Heart left ventricle (tissue), 16 donors: ENCODE data around the gene FXYD2. TPM values are rescaled to one million over a fixed set of nuclear protein-coding genes. Genes with fewer than 3 reads are reported as not detected.

Experiments used
- ATAC-seq, 4 donors: fragments of 200-7000 bp; cut with Tn5 transposase; one replicate each; pipeline ENCODE4 v1.9.1; 2020 to 2022; ENCODE audit warnings: moderate library complexity in 4 of 4, mild to moderate bottlenecking in 3 of 4, moderate number of reproducible peaks in 1 of 4
- DNase-seq, 5 donors: peaks; one replicate each; pipeline ENCODE4 v3.0.0-alpha.2; 2020
- H3K27ac ChIP-seq, 12 donors: fragments of 200-600 bp; sonication (generic) in 4 of 12; one replicate each; pipeline versions ENCODE4 v1.5.0 to v1.8.0; 2016 to 2022; ENCODE audit warnings: mild to moderate bottlenecking in 2 of 12
- H3K27me3 ChIP-seq, 9 donors: fragments of 200-600 bp; sonication (generic) in 2 of 9; one replicate each; pipeline versions ENCODE4 v1.5.1 to v1.8.0; 2016 to 2022; ENCODE audit warnings: mild to moderate bottlenecking in 3 of 9
- H3K36me3 ChIP-seq, 9 donors: fragments of 200-600 bp; sonication (generic) in 2 of 9; one replicate each; pipeline versions ENCODE4 v1.5.0 to v1.8.0; 2018 to 2022; ENCODE audit warnings: mild to moderate bottlenecking in 2 of 9
- H3K4me1 ChIP-seq, 12 donors: fragments of 200-600 bp; sonication (generic) in 4 of 12; one replicate each; pipeline versions ENCODE4 v1.5.0 to v1.8.0; 2016 to 2022; ENCODE audit warnings: mild to moderate bottlenecking in 3 of 12
- H3K4me3 ChIP-seq, 12 donors: fragments of 200-600 bp; sonication (generic) in 4 of 12; one replicate each; pipeline versions ENCODE4 v1.5.0 to v1.8.0; 2017 to 2022; ENCODE audit warnings: mild to moderate bottlenecking in 9 of 12, moderate library complexity in 4 of 12
- H3K9me3 ChIP-seq, 12 donors: fragments of 200-600 bp; sonication (generic) in 4 of 12; one replicate each; pipeline versions ENCODE4 v1.5.0 to v1.8.0; 2016 to 2022; ENCODE audit warnings: mild to moderate bottlenecking in 1 of 12
- CTCF ChIP-seq, 12 donors: fragments of 200-600 bp; sonication (generic) in 4 of 12; IDR thresholded peaks; one replicate each; pipeline versions ENCODE4 v1.5.0 to v1.8.0; 2018 to 2022; ENCODE audit warnings: antibody characterized with exemption in 12 of 12, mild to moderate bottlenecking in 5 of 12
- POLR2A ChIP-seq, 2 donors: fragments of 450-650 bp; IDR thresholded peaks; one replicate each; pipeline ENCODE4 v1.6.1; 2017; ENCODE audit warnings: antibody characterized with exemption in 2 of 2, mild to moderate bottlenecking in 2 of 2, moderate library complexity in 2 of 2
- WGBS, 4 donors: extraction: QIAGEN DNeasy Blood & Tissue Kit in 2 of 4; methylation state at CpG; one replicate each; pipeline versions ENCODE4 v1.1.5 to v1.1.7; 2013 to 2018; 5-methylcytosine and 5-hydroxymethylcytosine counted together
- intact Hi-C, 10 donors: fragments of 100-400 bp; cut with DNase I; formaldehyde crosslinking; loops; one replicate each; pipeline versions ENCODE4 v1.11.1 to v1.14.2; 2022
- polyA plus RNA-seq, 2 donors: library from polyadenylated mRNA; stranded (reverse); fragments of 200-250 nt; gene quantifications; one replicate each; pipeline ENCODE4 v1.2.3, GENCODE V29; 2013
- total RNA-seq, 9 donors: library from RNA; depleted of rRNA in 2 of 9; stranded (reverse); fragments of >200 nt in 2 of 9; fragmentation: NEBNext Ultra II Directional in 3 of 9; extraction: Animal tissue kit (Norgen Biotek cat#: 25700) in 3 of 9; gene quantifications; one replicate each; pipeline versions ENCODE4 v1.1.0 to v1.2.4, GENCODE V29; 2016 to 2023
- donor health status: ischemic (EF 13 %, LVEDD 7.1; RV severe dilation, severe dysfunction).
- donor health status: healthy with polysubstance abuse.
- donor health status: DM: no; HTN: yes; CAD: no.
- donor health status: DM: no; HTN: no; CAD: no.
- donor health status: ischemic (EF 25% LVEDD 6.9; RV normal size, moderate dysfunction).
- donor health status: ischemic (EF 25% LVEDD 5.7; RV mildly dilated, moderate dysfunction).
- donor health status: healthy.
- donor health status: DM: yes; HTN: yes; CAD: no.
- donor health status: ischemic (EF 35%, LVEDD 5.7; RV mildly dilated, moderate dysfunction).
- donor health status: nonischemic (EF 11% LVEDD 7.7; RV severe dilation, severe dysfunction).
- donor health status: DM: yes; HTN: yes; CAD: no.
- donor health status: PGD.
- donor health status: ischemic (EF 29% LVEDD 5.4; RV normal size, mild dysfunction).
- donor health status: nonischemic (EF 23%, LVEDD 6.1; RV moderate dilation, normal function).

Gene FXYD2
- total and polyA plus RNA-seq, 11 donors = 0.48 to 2.7 (median 1.8) TPM; not detected in 1

- WGBS, 4 donors = 69 to 74% (median 70%) methylated on average over 25 to 33 of the region's 33 CpGs
- H3K9me3 ChIP-seq = no peaks in the 10 kb centered on the region
- TF ChIP-seq POLR2A (IDR thresholded peaks at IDR 0.05) = no peak
- TF ChIP-seq CTCF (IDR thresholded peaks at IDR 0.05) = peak in 11 of 12 donors; percentile 21 to 72 (median 53)
- peaks cover 0 to 60% (median 37%) of the 10 kb centered on the region in 12 donors for H3K4me1 ChIP-seq
- peak overlapping the region in 7 of 12 donors; percentile 73 to 91 (median 86) for H3K27ac ChIP-seq
- ATAC-seq (no peak), DNase-seq (peak in 4 of 5 donors; percentile 46 to 80 (median 60))
- H3K36me3 ChIP-seq = no peaks in the 10 kb centered on the region
- intact Hi-C loops = loop anchor here in 3 of 10 donors (1.0 to 5.0 kb wide), 3 partner anchors 124 to 230 kb away; no protein-coding TSS in a partner anchor
- H3K27me3 ChIP-seq = no peaks in the 10 kb centered on the region
- no peak overlapping the region for H3K4me3 ChIP-seq
These were observed 2.2 kb downstream of the FXYD2 start for GRCh38 chr11:117822074-117823033.

GRCh38 chr11:117821431-117821830 lies 3.1 kb downstream of the FXYD2 start:
- Histone ChIP-seq H3K36me3 (no peaks in the 10 kb centered on the region), H3K27ac (no peak overlapping the region), H3K4me3 (no peak overlapping the region), H3K4me1 (peaks cover 0 to 70% (median 41%) of the 10 kb centered on the region in 12 donors), H3K9me3 (no peaks in the 10 kb centered on the region), H3K27me3 (no peaks in the 10 kb centered on the region)
- intact Hi-C loops = loop anchor here in 3 of 10 donors (2.0 to 5.0 kb wide), 3 partner anchors 125 to 231 kb away; no protein-coding TSS in a partner anchor
- TF ChIP-seq CTCF (IDR thresholded peaks at IDR 0.05) (no peak), POLR2A (IDR thresholded peaks at IDR 0.05) (no peak)
- no peak for ATAC-seq
- DNase-seq = peak in 1 of 5 donors; percentile 40
- 86 to 92% (median 89%) methylated on average over 10 to 12 of the region's 12 CpGs for WGBS, 4 donors

- Histone ChIP-seq H3K4me1 (peaks cover 0 to 77% (median 45%) of the 10 kb centered on the region in 12 donors), H3K27ac (no peak overlapping the region), H3K27me3 (no peaks in the 10 kb centered on the region), H3K36me3 (no peaks in the 10 kb centered on the region), H3K4me3 (no peak overlapping the region), H3K9me3 (no peaks in the 10 kb centered on the region)
- TF ChIP-seq CTCF (IDR thresholded peaks at IDR 0.05) (no peak), POLR2A (IDR thresholded peaks at IDR 0.05) (no peak)
- intact Hi-C loops = loop anchor here in 3 of 10 donors (2.0 to 5.0 kb wide), 3 partner anchors 126 to 232 kb away; no protein-coding TSS in a partner anchor
- ATAC-seq (no peak), DNase-seq (peak in 2 of 5 donors; percentile 8 to 29)
- 93 to 96% (median 96%) methylated on average over 10 of the region's 10 CpGs for WGBS, 4 donors
These were observed 4.0 kb downstream of the FXYD2 start for GRCh38 chr11:117820516-117820915.

GRCh38 chr11:117820071-117820470 lies 4.5 kb downstream of the FXYD2 start:
- Histone ChIP-seq H3K27me3 (no peaks in the 10 kb centered on the region), H3K4me1 (peaks cover 0 to 77% (median 45%) of the 10 kb centered on the region in 12 donors), H3K9me3 (no peaks in the 10 kb centered on the region), H3K27ac (no peak overlapping the region), H3K36me3 (no peaks in the 10 kb centered on the region), H3K4me3 (no peak overlapping the region)
- intact Hi-C loops = loop anchor here in 3 of 10 donors (2.0 to 5.0 kb wide), 3 partner anchors 127 to 232 kb away; no protein-coding TSS in a partner anchor
- ATAC-seq (no peak), DNase-seq (peak in 3 of 5 donors; percentile 21 to 60 (median 28))
- WGBS, 4 donors = 89 to 94% (median 90%) methylated on average over 11 of the region's 11 CpGs
- TF ChIP-seq POLR2A (IDR thresholded peaks at IDR 0.05) (no peak), CTCF (IDR thresholded peaks at IDR 0.05) (no peak)
